BE2C (cell line): ENCODE measurements around the gene ESRRG.
A peak's percentile ranks its signal among the peaks of the same experiment; 100 is the strongest.

Experiments
- DNase-seq: peaks from one replicate; pipeline ENCODE4 v3.0.0-alpha.2; 2020
- H3K27me3 ChIP-seq: fragments of 250-450 bp; sonication (Bioruptor Pico); 2 replicates; pipeline ENCODE4 v1.5.1; 2020; ENCODE audit warnings: mild to moderate bottlenecking
- H3K36me3 ChIP-seq: fragments of 250-450 bp; sonication (Bioruptor Pico); 2 replicates; pipeline ENCODE4 v1.5.1; 2020; ENCODE audit warnings: mild to moderate bottlenecking
- H3K4me1 ChIP-seq: fragments of 250-450 bp; sonication (Bioruptor Pico); 2 replicates; pipeline ENCODE4 v1.5.1; 2020
- H3K4me3 ChIP-seq: 2 replicates; pipeline ENCODE4 v1.5.1; 2011; ENCODE audit warnings: low read depth, low read length
- H3K9me3 ChIP-seq: fragments of 250-450 bp; sonication (Bioruptor Pico); 2 replicates; pipeline ENCODE4 v1.5.1; 2020
- TF ChIP-seq, protein P1 (sequence below): IDR thresholded peaks from 2 replicates; pipeline ENCODE4 v1.5.1; 2012; ENCODE audit warnings: mild to moderate bottlenecking, low read depth, low read length

Gene ESRRG

DNA sequence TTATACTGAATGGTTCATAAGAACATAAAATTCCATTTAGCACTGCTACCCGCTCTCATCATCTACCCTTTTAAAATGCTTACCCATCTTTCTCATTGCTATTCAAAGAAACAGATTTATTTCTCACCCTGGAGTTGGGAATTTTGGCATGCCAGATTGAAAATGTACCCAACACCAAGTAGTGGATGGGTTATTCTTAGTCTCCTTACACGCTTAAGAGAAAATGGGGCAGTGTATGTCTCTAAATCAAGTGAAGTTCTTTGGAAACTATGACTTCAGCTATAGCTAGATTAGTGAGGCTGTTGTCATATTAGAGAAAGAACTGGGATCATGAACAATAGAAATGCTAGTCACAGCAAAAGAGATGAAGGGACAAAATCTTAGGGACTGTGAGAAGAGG, 27.7 kb upstream of the ESRRG start:
- Histone ChIP-seq H3K27me3 (no peaks in the 10 kb centered on the region), H3K9me3 (no peaks in the 10 kb centered on the region), H3K4me1 (no peaks in the 10 kb centered on the region), H3K4me3 (no peak overlapping the region), H3K36me3 (no peaks in the 10 kb centered on the region)
- no peak for DNase-seq
- TF ChIP-seq, protein P1, sequence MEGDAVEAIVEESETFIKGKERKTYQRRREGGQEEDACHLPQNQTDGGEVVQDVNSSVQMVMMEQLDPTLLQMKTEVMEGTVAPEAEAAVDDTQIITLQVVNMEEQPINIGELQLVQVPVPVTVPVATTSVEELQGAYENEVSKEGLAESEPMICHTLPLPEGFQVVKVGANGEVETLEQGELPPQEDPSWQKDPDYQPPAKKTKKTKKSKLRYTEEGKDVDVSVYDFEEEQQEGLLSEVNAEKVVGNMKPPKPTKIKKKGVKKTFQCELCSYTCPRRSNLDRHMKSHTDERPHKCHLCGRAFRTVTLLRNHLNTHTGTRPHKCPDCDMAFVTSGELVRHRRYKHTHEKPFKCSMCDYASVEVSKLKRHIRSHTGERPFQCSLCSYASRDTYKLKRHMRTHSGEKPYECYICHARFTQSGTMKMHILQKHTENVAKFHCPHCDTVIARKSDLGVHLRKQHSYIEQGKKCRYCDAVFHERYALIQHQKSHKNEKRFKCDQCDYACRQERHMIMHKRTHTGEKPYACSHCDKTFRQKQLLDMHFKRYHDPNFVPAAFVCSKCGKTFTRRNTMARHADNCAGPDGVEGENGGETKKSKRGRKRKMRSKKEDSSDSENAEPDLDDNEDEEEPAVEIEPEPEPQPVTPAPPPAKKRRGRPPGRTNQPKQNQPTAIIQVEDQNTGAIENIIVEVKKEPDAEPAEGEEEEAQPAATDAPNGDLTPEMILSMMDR, result no peak

DNA sequence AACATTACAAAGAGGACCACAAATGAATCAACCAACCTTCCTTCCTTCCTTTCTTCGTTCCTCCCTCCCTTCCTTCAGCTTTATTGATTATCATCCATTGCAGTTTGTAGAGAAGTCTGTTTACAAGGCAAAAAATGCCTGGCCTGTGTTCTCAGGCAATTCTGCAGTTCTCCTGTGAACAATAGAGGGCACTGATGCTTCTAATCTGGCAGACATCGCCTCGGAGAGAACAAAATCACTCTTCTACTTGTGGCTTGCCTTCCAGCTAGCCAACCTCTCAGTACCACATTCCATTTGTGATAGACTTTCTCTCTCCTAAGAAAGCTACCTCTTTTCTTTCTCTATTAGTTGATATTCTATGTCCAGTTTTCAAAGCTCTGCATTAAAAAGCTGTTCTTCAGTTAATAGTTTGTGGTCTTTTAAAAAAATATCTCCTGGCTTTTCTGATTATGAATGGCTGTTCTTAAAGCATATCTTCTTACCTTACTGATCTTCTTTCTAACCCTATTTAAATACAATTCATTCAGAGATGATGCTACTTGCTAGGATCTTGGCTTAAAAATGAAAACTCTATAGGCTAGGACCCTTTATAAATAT, 26.9 kb upstream of the ESRRG start:
- H3K9me3 ChIP-seq, result no peaks in the 10 kb centered on the region
- TF ChIP-seq, protein P1, result peak; percentile 90
- DNase-seq, result peak; percentile 51

DNA sequence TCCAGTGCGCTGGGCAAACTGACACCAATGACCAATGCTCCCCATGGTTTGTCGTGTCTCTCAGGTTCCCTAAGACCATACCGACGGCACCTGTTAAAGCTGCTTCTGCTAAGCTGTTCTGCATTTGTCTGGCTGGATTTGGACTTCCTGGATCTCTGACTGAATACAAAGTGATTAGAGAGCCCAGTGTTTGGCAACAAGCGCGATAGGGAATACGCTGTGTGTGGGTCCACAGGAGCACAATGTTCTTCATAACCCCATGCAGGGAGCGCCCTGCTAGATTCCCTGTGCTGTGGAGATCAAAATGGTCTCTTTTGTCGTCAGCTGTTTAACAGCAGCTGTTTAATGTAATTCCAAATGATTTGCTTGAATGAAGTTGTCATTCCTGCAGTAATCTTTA, 26.0 kb upstream of the ESRRG start:
- no peak for DNase-seq
- H3K4me3 ChIP-seq, result no peak overlapping the region

More for the DNA sequence above, 26.9 kb upstream of the ESRRG start:
- Histone ChIP-seq H3K4me3 (no peak overlapping the region), H3K27me3 (no peaks in the 10 kb centered on the region), H3K36me3 (no peaks in the 10 kb centered on the region), H3K4me1 (no peaks in the 10 kb centered on the region)

DNA sequence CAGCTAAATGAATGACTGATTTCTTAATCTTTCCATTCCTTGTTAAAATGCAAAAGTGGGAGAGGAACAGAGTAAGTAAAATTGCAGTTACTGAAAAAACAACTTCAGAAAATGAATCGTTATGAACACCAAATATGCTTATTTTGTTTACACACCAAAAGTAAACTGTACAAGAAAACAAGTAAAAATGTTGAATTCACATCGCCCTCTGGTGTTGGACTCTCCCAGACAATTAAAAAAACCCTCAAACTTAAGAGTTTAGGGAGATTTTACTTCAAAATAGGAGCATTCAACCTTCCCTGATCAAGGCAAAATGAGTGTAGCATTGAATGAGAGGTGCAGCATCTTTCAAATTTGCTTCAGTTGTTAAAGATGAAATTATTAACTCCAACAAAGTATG, 19.4 kb upstream of the ESRRG start:
- Histone ChIP-seq H3K4me3 (no peak overlapping the region), H3K4me1 (no peaks in the 10 kb centered on the region; the same call in 1 of the 2 replicates), H3K9me3 (no peaks in the 10 kb centered on the region), H3K36me3 (no peaks in the 10 kb centered on the region), H3K27me3 (no peaks in the 10 kb centered on the region)
- TF ChIP-seq, protein P1, result peak; percentile 61
- peak; percentile 20 for DNase-seq

More for the DNA sequence above, 26.0 kb upstream of the ESRRG start:
- Histone ChIP-seq H3K36me3 (no peaks in the 10 kb centered on the region), H3K9me3 (no peaks in the 10 kb centered on the region), H3K27me3 (no peaks in the 10 kb centered on the region), H3K4me1 (no peaks in the 10 kb centered on the region)
- TF ChIP-seq, protein P1, result no peak

DNA sequence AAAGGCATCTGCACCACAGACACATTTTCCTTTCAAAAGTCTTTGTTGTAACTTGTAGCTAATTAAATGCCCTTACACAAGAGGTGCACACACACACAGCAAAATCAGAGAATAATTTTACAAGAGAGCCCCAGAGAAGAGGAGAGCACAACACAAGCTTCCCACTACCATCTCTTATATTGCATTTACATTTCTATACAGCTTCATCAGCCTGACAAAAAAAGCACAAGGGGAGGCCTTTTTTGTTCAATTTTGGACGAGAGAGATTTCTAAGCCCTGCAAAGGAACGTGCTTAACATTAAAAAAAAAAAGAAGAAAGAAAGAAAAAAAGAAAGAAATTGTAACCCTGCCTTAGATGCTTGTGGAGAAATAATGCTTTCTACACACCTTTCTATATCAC, 17.1 kb upstream of the ESRRG start:
- TF ChIP-seq, protein P1, result no peak
- Histone ChIP-seq H3K4me3 (no peak overlapping the region), H3K27me3 (no peaks in the 10 kb centered on the region), H3K36me3 (no peaks in the 10 kb centered on the region), H3K4me1 (peaks cover 4% of the 10 kb centered on the region), H3K9me3 (no peaks in the 10 kb centered on the region)
- no peak for DNase-seq

DNA sequence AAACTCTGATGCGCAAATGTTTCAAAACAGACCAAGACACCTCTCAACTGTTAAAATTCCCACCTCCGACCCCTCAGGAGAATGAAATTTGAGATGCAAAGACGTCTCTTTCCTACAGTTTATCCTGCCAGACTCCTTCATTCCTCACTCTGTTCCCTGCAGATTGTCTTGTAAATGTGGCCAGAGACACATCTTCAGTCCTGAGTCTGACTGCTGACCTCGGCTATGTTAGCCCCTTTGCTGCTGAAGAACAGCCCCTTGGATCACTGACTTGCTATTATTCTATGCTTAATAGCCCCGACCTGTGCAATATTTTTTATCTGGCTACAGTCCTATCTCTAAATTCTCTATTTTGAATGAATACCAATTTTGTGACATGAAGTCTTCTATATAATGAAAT, 16.6 kb upstream of the ESRRG start:
- no peaks in the 10 kb centered on the region for H3K9me3 ChIP-seq
- H3K4me3 ChIP-seq, result no peak overlapping the region
- DNase-seq, result no peak
- peaks cover 4% of the 10 kb centered on the region for H3K4me1 ChIP-seq
- H3K36me3 ChIP-seq, result no peaks in the 10 kb centered on the region
- TF ChIP-seq, protein P1, result no peak
- H3K27me3 ChIP-seq, result no peaks in the 10 kb centered on the region
